Measurements from ENCODE around the gene TM7SF3. TPM values are rescaled to one million over a fixed set of nuclear protein-coding genes. Genes with fewer than 3 reads are reported as not detected.

The TM7SF3 gene
- total and polyA plus RNA-seq, 2 donors (not counting 3 experiments of a cell fraction or from before 2014, with no cell fraction given) = 54.8 to 70.7 TPM

- Histone ChIP-seq H4K20me1 (replicated peaks; ENCODE audit: control insufficient read depth, extremely low read depth, insufficient read depth, low read length) (no peaks in the 10 kb centered on the region), H3K4me3 (replicated peaks in 1 of 3; ENCODE audit: insufficient read depth in 1 of 3, low read depth in 1 of 3, low read length in 3 of 3) (no peak overlapping the region), H3K9me3 (replicated peaks; ENCODE audit: control insufficient read depth, insufficient read depth, low read length) (no peaks in the 10 kb centered on the region), H3K4me1 (ENCODE audit: control insufficient read depth, extremely low read depth, insufficient read depth, low read length) (no peaks in the 10 kb centered on the region), H3K9ac (replicated peaks; ENCODE audit: extremely low read depth, insufficient read depth, low read length) (no peak overlapping the region), H3K27ac (ENCODE audit: insufficient read depth, low read depth, low read length) (no peak overlapping the region), H3K36me3 (ENCODE audit: control insufficient read depth in 2 of 2, extremely low read depth in 1 of 2, insufficient read depth in 2 of 2, low read length in 2 of 2) (no peaks in the 10 kb centered on the region), H2AFZ (ENCODE audit: low read depth, low read length) (no peak overlapping the region), H3K4me2 (ENCODE audit: insufficient read depth, low read length) (no peak overlapping the region), H3K9me1 (replicated peaks; ENCODE audit: control insufficient read depth, extremely low read depth, insufficient read depth, low read length) (no peaks in the 10 kb centered on the region), H3K27me3 (ENCODE audit: control insufficient read depth in 2 of 2, insufficient read depth in 2 of 2, low read length in 2 of 2) (no peaks in the 10 kb centered on the region), H3K79me2 (ENCODE audit: control insufficient read depth, insufficient read depth, low read length) (no peaks in the 10 kb centered on the region)
- dilution Hi-C loops (cut with MboI; ENCODE audit: extremely low pct_ligation_motif_present, low sequenced_read_pairs) = no loop called here
- FAIRE-seq (no peak), DNase-seq (ENCODE audit: low read depth, low spot score) (no peak)
- TF ChIP-seq MYC (IDR thresholded peaks at IDR 0.05; ENCODE audit: low read depth, low read length) = no peak
- TF ChIP-seq FOS (IDR thresholded peaks at IDR 0.05; ENCODE audit: borderline replicate concordance, insufficient read depth, low read length) = no peak
- TF ChIP-seq JUN (IDR thresholded peaks at IDR 0.05; ENCODE audit: borderline replicate concordance, insufficient read depth, insufficient read length, low read depth) = no peak
- no peak for TF ChIP-seq POLR2AphosphoS5 (IDR thresholded peaks at IDR 0.05; ENCODE audit: insufficient read depth, low read depth, low read length)
- no peak for TF ChIP-seq POLR2A (IDR thresholded peaks at IDR 0.05; ENCODE audit: low read depth, low read length)
- TF ChIP-seq, protein P1, sequence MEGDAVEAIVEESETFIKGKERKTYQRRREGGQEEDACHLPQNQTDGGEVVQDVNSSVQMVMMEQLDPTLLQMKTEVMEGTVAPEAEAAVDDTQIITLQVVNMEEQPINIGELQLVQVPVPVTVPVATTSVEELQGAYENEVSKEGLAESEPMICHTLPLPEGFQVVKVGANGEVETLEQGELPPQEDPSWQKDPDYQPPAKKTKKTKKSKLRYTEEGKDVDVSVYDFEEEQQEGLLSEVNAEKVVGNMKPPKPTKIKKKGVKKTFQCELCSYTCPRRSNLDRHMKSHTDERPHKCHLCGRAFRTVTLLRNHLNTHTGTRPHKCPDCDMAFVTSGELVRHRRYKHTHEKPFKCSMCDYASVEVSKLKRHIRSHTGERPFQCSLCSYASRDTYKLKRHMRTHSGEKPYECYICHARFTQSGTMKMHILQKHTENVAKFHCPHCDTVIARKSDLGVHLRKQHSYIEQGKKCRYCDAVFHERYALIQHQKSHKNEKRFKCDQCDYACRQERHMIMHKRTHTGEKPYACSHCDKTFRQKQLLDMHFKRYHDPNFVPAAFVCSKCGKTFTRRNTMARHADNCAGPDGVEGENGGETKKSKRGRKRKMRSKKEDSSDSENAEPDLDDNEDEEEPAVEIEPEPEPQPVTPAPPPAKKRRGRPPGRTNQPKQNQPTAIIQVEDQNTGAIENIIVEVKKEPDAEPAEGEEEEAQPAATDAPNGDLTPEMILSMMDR (IDR thresholded peaks at IDR 0.05; ENCODE audit: extremely low read depth in 1 of 2, insufficient read depth in 1 of 2, low read depth in 1 of 2, low read length in 2 of 2) = no peak
- TF ChIP-seq, protein P2, sequence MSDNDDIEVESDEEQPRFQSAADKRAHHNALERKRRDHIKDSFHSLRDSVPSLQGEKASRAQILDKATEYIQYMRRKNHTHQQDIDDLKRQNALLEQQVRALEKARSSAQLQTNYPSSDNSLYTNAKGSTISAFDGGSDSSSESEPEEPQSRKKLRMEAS (IDR thresholded peaks at IDR 0.05; ENCODE audit: insufficient read depth, insufficient read length) = no peak
- no peak for TF ChIP-seq EZH2 (IDR thresholded peaks at IDR 0.05; ENCODE audit: borderline replicate concordance, low read depth, low read length, severe bottlenecking)
- TF ChIP-seq GATA2 (IDR thresholded peaks at IDR 0.05; ENCODE audit: insufficient read depth, insufficient read length, low read depth, low read length) = no peak
- BruUV-seq (replicated peaks) = no TSS peak
- ChIA-PET CTCF (no interaction called here), POLR2A (no interaction called here)
- intact Hi-C loops (cut with micrococcal nuclease) = no loop called here
Observed at GRCh38 chr12:27052742-27053141, 38.6 kb upstream of the TM7SF3 start.

Data from endothelial cell of umbilical vein (primary cell).